Lower lobe of right lung (tissue), 2 donors: ENCODE data around the gene RNASE7. TPM values are rescaled to one million over a fixed set of nuclear protein-coding genes. Genes with fewer than 3 reads are reported as not detected.
"Not testable (repeated sequence)": the region's sequence is repeated elsewhere in the genome, so short reads cannot be mapped to it uniquely, and the experiment has no call there.

ENCODE experiments used
- ATAC-seq, 2 donors: fragments of 200-7000 bp; cut with Tn5 transposase; one replicate each; pipeline ENCODE4 v1.9.1; 2020 to 2022; ENCODE audit warnings: mild to moderate bottlenecking in 2 of 2, moderate library complexity in 2 of 2
- DNase-seq: peaks from one replicate; pipeline ENCODE4 v3.0.0-alpha.2; 2020
- H3K27ac ChIP-seq: fragments of 200-600 bp; one replicate; pipeline ENCODE4 v1.8.0; 2022
- H3K27me3 ChIP-seq: fragments of 200-600 bp; one replicate; pipeline ENCODE4 v1.8.0; 2022; ENCODE audit warnings: low read depth
- H3K36me3 ChIP-seq: fragments of 200-600 bp; one replicate; pipeline ENCODE4 v1.8.0; 2022; ENCODE audit warnings: mild to moderate bottlenecking
- H3K4me1 ChIP-seq: fragments of 200-600 bp; one replicate; pipeline ENCODE4 v1.8.0; 2022
- H3K4me3 ChIP-seq: fragments of 200-600 bp; one replicate; pipeline ENCODE4 v1.8.0; 2022; ENCODE audit warnings: mild to moderate bottlenecking
- H3K9me3 ChIP-seq: fragments of 200-600 bp; one replicate; pipeline ENCODE4 v1.8.0; 2022
- intact Hi-C: fragments of 100-400 bp; cut with DNase I; formaldehyde crosslinking; loops from one replicate; pipeline ENCODE4 v1.11.0; 2022
- total RNA-seq: library from RNA; stranded (reverse); fragmentation: NEBNext Ultra II Directional; extraction: Animal tissue kit (Norgen Biotek cat#: 25700); gene quantifications from one replicate; pipeline ENCODE4 v1.2.1, GENCODE V29; 2021
- TF ChIP-seq, protein P1 (sequence below): fragments of 200-600 bp; IDR thresholded peaks from one replicate; pipeline ENCODE4 v1.8.0; 2022; ENCODE audit warnings: antibody characterized with exemption, mild to moderate bottlenecking
- donor health status: DM: no; HTN: yes; CAD: no; lungs with severe emphysema.

The RNASE7 gene
- total RNA-seq, 1 donor from 2014 or later: not detected

DNA sequence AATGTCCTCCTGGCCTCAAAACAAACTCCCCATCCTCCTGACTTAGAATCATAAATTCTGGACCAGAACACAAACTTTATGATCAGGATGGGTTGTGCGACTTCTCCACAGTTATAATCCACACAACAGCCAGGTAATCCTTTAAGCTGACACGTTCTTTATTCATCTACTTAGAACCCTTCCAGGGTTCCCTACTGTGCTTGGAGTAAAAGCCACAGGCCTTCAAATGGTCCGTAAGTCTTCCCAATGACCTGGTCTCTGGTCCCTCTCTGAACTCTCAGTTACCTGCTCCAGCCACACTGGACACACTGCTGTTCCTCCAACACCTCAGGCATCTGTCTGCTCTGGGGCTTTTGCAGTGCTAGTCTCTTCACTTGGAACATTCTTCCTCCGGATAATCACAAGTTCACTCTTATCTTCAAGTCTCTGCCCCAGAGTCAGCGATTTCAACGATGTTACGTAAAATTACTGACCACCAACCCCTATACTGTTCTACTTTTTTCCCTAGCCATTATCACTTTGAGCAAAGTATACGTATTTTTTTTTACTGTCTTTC lies 1.7 kb upstream of the RNASE7 start:
- ATAC-seq (no peak), DNase-seq (no peak)
- TF ChIP-seq, protein P1, sequence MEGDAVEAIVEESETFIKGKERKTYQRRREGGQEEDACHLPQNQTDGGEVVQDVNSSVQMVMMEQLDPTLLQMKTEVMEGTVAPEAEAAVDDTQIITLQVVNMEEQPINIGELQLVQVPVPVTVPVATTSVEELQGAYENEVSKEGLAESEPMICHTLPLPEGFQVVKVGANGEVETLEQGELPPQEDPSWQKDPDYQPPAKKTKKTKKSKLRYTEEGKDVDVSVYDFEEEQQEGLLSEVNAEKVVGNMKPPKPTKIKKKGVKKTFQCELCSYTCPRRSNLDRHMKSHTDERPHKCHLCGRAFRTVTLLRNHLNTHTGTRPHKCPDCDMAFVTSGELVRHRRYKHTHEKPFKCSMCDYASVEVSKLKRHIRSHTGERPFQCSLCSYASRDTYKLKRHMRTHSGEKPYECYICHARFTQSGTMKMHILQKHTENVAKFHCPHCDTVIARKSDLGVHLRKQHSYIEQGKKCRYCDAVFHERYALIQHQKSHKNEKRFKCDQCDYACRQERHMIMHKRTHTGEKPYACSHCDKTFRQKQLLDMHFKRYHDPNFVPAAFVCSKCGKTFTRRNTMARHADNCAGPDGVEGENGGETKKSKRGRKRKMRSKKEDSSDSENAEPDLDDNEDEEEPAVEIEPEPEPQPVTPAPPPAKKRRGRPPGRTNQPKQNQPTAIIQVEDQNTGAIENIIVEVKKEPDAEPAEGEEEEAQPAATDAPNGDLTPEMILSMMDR: no peak
- H3K4me1 ChIP-seq: peaks cover 47% of the 10 kb centered on the region
- no peaks in the 10 kb centered on the region for H3K9me3 ChIP-seq
- H3K27me3 ChIP-seq: no peaks in the 10 kb centered on the region
- intact Hi-C loops: no loop called here
- H3K27ac ChIP-seq: no peak overlapping the region
- no peak overlapping the region for H3K4me3 ChIP-seq
- H3K36me3 ChIP-seq: no peaks in the 10 kb centered on the region

DNA sequence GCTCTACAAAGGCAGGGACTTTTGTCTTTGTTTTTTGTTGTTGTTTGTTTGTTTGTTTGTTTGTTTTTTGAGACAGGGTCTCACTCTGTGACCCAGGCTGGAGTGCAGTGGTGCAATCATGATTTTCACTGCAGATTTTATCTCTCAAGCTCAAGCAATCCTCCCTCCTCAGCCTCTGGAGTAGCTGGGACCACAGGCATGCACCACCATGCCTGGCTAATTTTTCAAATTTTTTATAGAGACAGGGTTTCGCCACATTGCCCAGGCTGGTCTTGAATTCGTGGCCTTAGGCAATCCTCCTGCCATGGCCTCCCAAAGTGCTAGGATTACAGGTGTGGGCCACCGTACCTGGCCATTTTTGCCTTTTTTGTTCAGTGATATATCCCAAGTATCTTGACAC lies 1.2 kb upstream of the RNASE7 start:
- H3K4me1 ChIP-seq: peaks cover 47% of the 10 kb centered on the region
- ATAC-seq, intact Hi-C loops, H3K9me3 ChIP-seq, H3K27me3 ChIP-seq, H3K4me3 ChIP-seq, H3K27ac ChIP-seq, DNase-seq, H3K36me3 ChIP-seq: not testable (repeated sequence)

DNA sequence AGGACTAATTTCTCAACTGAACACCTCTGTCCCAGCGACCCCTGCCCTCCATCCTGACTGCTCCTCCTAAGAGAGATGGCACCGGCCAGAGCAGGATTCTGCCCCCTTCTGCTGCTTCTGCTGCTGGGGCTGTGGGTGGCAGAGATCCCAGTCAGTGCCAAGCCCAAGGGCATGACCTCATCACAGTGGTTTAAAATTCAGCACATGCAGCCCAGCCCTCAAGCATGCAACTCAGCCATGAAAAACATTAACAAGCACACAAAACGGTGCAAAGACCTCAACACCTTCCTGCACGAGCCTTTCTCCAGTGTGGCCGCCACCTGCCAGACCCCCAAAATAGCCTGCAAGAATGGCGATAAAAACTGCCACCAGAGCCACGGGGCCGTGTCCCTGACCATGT lies 756 bp downstream of the RNASE7 start:
- peak overlapping the region; percentile 25 for H3K27ac ChIP-seq
- TF ChIP-seq, protein P1: no peak
- H3K4me3 ChIP-seq: no peak overlapping the region
- DNase-seq: no peak
- no peaks in the 10 kb centered on the region for H3K27me3 ChIP-seq
- no peaks in the 10 kb centered on the region for H3K36me3 ChIP-seq
- peak in 1 of 2 donors; percentile 18 for ATAC-seq
- intact Hi-C loops: no loop called here
- no peaks in the 10 kb centered on the region for H3K9me3 ChIP-seq
- peaks cover 51% of the 10 kb centered on the region for H3K4me1 ChIP-seq

DNA sequence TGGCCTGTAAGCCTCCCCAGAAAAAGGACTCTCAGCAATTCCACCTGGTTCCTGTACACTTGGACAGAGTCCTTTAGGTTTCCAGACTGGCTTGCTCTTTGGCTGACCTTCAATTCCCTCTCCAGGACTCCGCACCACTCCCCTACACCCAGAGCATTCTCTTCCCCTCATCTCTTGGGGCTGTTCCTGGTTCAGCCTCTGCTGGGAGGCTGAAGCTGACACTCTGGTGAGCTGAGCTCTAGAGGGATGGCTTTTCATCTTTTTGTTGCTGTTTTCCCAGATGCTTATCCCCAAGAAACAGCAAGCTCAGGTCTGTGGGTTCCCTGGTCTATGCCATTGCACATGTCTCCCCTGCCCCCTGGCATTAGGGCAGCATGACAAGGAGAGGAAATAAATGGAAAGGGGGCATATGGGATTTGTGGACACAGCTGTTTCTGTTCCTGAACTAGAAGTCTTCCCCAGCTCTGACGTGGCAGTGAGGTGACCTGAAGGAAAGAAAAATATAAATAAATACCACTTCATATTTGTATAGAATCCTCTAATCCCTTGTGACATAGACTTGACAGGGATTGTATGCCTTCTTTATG lies 1.3 kb downstream of the RNASE7 start:
- Histone ChIP-seq H3K4me1 (peaks cover 51% of the 10 kb centered on the region), H3K27ac (peak overlapping the region; percentile 25), H3K9me3 (no peaks in the 10 kb centered on the region), H3K4me3 (no peak overlapping the region), H3K36me3 (no peaks in the 10 kb centered on the region), H3K27me3 (no peaks in the 10 kb centered on the region)
- DNase-seq (no peak), ATAC-seq (no peak)
- TF ChIP-seq, protein P1: no peak
- intact Hi-C loops: no loop called here

DNA sequence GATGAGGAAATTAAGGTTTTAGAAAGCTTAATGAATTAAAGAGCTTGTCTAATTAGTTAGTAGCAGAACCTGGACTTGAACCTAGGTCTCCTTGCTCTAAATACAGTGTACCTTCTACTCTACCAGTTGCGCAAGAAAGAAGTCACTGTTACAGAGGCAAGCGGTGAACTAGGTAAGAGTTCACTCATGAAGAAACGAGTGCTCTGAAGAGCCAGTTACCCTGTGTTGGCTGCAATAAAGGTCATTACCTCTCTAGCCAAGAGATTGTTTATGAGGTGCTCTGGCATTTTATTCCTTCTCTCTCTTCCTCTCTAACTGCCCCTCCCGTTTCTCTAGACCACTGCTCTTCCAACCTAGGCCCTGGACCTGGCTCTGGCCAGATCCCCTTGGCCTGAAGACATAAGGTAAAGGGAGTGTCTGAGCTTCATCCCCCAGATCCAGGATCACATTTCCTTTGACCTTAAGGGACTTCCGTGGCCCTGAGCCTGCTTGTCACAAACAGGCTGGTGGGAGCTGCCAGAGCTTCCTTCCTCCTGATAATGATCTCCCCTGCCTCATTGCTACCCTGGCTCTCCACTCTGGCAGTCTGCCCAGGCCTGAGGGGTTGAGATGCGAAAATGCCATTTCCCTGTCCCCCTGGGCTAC lies 1.9 kb downstream of the RNASE7 start:
- intact Hi-C loops: no loop called here
- H3K4me3 ChIP-seq: no peak overlapping the region
- H3K9me3 ChIP-seq: no peaks in the 10 kb centered on the region
- no peaks in the 10 kb centered on the region for H3K36me3 ChIP-seq
- peak overlapping the region; percentile 25 for H3K27ac ChIP-seq
- DNase-seq: peak; percentile 57
- H3K27me3 ChIP-seq: no peaks in the 10 kb centered on the region
- peaks cover 48% of the 10 kb centered on the region for H3K4me1 ChIP-seq
- TF ChIP-seq, protein P1: no peak
- ATAC-seq: peak; percentile 29 to 48

DNA sequence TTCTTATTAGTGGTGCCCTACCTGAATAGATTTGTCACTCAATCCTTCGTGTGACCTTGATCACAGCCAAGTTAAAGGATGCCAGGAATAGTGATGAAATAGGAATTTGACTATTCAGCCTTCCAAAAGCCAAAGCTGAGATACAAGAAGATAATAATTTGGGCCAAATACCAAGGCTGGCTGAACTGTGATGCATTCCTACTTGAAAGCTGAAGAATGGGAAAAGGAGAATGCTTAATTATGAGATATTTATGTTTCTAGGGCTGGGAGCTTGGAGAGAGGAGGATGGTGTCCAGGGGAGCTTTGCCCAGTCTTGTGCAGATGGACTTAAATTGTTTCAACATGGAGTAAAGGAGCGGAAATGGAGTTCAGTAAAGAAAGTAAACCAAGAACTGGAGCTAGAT lies 5.2 kb downstream of the RNASE7 start:
- Histone ChIP-seq H3K36me3 (no peaks in the 10 kb centered on the region), H3K27ac (peak overlapping the region; percentile 2), H3K9me3 (no peaks in the 10 kb centered on the region), H3K27me3 (no peaks in the 10 kb centered on the region), H3K4me1 (peaks cover 33% of the 10 kb centered on the region), H3K4me3 (no peak overlapping the region)
- no peak for ATAC-seq
- intact Hi-C loops: no loop called here
- TF ChIP-seq, protein P1: no peak
- no peak for DNase-seq
